Astrocyte of the cerebellum (primary cell): Measurements from ENCODE around the gene RGS3.

ENCODE experiments used
- DNase-seq: peaks from one replicate; pipeline ENCODE4 v3.0.0-alpha.2; 2011; ENCODE audit warnings: low read depth
- H3K4me3 ChIP-seq: 2 replicates; pipeline ENCODE4 v1.5.1; 2011; ENCODE audit warnings: mild to moderate bottlenecking, low read depth, low read length, moderate library complexity
- CTCF ChIP-seq: IDR thresholded peaks from 2 replicates; pipeline ENCODE4 v1.5.1; 2012; ENCODE audit warnings: low read length, low read depth, moderate library complexity, mild to moderate bottlenecking; ENCODE audit errors: missing control alignments
- in situ Hi-C: cut with HindIII; loops from 2 replicates; pipeline ENCODE4 v1.10.0; 2017; ENCODE audit warnings: low sequenced_read_pairs

The RGS3 gene

GRCh38 chr9:113599646-113600022 lies 136.1 kb downstream of the RGS3 start:
- in situ Hi-C loops = no loop called here
- no peak overlapping the region for H3K4me3 ChIP-seq
- peak; percentile 77 for DNase-seq
- TF ChIP-seq CTCF = no peak

- TF ChIP-seq CTCF = no peak
- no peak overlapping the region for H3K4me3 ChIP-seq
- peak; percentile 71 for DNase-seq
- in situ Hi-C loops = no loop called here
Observed at GRCh38 chr9:113600023-113600823, 136.7 kb downstream of the RGS3 start.

GRCh38 chr9:113600871-113601614 lies 137.5 kb downstream of the RGS3 start:
- no peak for TF ChIP-seq CTCF
- in situ Hi-C loops = no loop called here

DNA sequence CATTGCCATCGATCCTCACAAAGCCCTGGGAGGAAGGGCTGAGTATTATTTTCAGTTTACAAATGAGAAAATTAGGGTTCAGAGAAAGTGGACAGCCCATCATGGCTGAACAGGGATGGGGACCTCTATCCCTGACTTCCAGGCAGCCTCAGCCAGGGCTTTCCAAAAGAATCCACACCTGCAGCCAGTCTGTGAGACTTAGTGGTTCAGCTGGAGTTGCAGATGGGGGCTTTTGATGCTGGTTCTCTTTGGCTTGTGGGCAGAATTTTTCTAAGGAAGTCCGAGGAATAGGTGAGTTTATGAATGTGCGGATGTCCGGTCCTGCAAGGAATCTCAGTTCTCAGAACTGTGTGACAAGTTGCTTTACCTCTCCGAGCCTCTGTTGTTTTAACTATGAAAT lies 138.1 kb downstream of the RGS3 start:
- H3K4me3 ChIP-seq = no peak overlapping the region
- in situ Hi-C loops = no loop called here
- no peak for TF ChIP-seq CTCF
- no peak for DNase-seq

More at GRCh38 chr9:113600871-113601614, 137.5 kb downstream of the RGS3 start:
- DNase-seq = no peak
- no peak overlapping the region for H3K4me3 ChIP-seq

- H3K4me3 ChIP-seq = no peak overlapping the region
- in situ Hi-C loops = no loop called here
- peak; percentile 63 for DNase-seq
- no peak for TF ChIP-seq CTCF
Observed at GRCh38 chr9:113602126-113603047, 138.9 kb downstream of the RGS3 start.

DNA sequence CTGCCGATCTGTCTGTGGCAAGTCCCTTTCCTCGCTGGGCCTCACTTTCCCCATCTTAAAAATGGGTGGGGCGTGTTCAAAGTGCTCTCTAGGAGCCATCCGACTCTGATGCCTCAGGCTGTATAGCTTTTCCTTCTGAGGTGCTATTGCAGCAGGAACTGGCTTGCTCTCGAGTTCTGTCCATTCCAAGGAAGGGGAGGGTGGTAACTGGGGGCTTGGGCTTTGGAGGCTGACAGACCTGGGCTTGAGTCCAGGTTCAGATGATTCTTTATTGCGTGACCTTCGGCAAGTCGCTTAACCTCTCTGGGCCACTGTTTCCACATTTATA lies 139.5 kb downstream of the RGS3 start:
- no peak overlapping the region for H3K4me3 ChIP-seq
- TF ChIP-seq CTCF = no peak
- no peak for DNase-seq
- in situ Hi-C loops = no loop called here
